HL-60/S4 treated with phorbol 12-myristate 13-acetate at 8.2 ng/mL for 4 days and 3 days (cell line): ENCODE data around the gene ABCC10.

Experiments used
- in situ Hi-C: fragments of 300-500 bp; cut with MboI; formaldehyde crosslinking; loops from 2 replicates; pipeline ENCODE4 v1.15.0; 2022; ENCODE audit warnings: low sequenced_read_pairs

The ABCC10 gene

DNA sequence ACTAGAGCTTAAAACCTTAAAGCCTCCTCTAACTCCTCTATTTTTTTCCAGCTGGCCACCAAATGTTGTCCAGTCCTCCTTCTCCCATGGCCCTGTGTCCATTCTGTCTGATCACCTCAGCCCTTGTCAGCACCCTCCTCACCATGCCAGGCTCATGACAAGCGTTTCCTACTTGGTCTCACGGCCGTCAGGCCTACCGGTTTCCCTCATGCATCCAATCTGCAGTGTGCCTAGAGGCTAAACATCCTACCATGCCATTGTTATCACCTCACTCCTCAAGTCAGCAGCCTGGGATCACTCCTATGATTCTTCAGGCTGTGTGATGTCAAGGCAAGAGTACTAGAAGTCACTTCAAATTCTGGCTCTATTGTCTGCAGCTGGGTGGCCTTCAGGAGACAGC lies 40.4 kb downstream of the ABCC10 start:
- in situ Hi-C loops: no loop called here

DNA sequence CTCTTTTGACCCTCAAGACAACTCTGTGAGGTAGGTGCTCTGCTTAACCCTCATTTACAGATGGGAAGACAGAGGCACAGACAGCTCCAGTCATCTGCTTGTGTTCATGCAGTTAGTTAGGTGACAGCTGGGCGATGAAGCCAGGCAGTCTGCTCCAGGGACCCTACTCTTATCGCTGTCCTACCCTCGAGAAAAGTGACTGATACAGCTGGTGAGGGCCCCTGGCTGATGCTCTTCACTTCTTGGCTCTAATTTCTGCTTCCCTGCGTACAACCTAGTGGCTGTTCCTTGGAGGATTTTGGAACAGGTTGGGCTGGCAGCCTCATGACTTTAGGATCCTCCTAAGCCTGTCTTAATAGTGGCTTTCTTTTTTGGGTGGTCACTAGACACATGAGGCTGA lies 40.9 kb downstream of the ABCC10 start:
- in situ Hi-C loops: no loop called here

DNA sequence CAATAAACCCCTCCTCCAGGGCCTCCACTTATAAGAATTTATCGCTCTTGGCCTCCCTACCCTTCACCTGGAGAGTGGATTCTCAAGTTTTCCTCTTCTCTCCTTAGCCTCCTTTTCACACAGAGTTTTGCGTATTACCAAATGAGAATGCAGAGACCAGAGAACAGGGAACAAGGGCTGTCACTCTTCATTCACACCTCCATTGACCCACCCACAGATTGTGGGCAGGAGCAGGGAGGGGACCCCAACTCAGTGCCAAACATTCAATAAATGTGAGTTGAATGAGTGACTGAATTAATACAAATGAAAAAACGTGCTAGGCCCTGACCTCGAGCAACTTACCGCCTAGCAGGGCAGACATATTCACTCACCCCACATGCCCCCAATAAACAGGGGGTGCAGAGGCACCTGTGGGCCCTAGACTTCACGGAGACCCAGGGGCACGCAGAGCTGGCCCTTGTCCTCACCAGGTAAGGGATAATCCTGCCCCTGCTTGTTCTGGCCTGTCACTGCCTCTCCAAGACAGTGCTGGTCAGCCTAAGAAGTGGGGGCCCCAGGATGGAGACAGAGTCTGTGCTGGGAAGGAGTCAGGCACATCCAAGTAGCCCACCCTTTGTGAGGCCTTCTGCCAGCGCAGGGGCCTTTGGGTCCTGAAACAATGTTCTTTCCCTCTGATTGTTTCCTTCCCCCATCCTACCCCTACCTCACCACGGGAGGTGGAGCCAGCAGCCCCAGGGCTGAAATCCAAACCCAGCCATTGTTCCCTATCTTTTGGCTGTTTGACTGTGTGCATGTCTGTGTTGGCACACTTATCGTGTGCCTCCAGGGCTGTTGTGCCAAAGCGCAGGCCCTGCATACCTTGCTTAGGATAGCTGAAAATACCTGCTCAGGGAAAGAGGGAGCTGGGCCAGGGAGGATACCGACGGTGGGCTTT lies 41.7 kb downstream of the ABCC10 start:
- in situ Hi-C loops: no loop called here

DNA sequence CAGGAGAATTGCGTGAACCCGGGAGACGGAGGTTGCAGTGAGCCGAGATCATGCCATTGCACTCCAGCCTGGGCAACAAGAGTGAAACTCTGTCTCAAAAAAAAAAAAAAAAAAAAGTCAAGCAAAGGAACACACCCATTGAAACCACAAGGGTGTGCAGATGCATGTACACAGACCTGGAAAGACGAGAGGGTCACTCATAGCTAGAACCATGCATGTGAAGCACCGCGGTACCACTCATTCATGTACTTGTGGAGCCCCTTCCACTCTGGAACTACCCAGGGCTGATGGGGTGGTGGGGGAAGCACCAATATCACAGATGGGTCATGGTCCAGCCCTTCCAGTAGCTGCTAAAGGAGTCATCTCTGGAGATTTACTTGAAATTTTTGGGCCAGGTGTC lies 42.6 kb downstream of the ABCC10 start:
- in situ Hi-C loops: no loop called here

DNA sequence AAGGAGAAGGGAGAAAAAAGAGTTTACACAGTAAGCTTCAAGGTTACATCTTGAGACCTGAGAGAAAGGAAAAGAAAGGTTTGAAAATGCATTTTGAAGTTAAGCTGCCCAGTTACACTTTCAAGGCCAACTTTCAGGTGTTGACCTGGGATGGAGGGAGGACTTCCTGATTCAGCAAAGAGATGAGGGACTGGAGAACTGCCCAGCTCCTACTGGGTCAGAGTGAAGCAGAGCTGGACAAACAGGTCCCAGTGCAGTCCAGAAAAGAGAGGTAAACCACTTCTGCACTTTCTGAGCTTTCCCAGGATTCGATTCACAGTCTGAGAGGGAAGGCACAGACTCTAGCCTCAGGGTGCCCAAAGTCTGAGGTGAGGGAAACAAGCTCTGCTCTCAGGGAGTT lies 44.1 kb downstream of the ABCC10 start:
- in situ Hi-C loops: no loop called here

DNA sequence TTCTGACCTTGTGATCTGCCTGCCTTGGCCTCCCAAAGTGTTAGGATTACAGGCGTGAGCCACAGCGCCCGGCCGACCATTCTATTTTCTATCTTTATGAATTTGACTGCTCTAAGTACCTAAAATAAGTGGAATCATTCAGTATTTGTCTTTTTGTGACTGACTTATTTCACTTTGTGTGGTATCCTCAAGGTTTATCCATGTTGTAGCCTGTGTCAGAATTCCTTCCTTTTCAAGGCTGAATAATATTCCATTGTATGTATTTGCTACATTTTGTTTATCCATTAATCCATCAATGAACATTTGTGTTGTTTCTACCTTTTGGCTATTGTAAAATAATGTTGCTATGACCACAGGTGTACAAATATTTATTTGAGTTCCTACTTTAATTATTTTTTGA lies 45.2 kb downstream of the ABCC10 start:
- in situ Hi-C loops: no loop called here

DNA sequence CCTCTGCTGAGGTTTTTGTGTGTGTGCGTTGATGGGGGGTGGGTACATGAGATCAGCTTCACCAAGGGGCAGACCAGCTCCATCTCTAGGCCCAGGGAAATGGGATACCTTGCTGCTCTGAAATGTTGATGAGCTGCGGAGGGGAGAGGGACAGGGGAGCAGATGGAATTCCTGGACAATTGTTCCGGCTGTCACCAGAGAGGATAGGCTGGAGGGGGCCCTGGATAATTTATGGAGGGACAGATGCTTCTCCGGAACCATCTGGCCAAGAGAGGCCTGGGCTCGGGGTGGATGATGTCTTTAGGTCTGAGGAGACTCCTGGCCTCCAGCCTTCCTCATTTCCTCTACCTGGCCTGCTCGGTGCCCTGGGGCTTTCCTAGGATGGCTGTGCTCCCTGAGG lies 48.2 kb downstream of the ABCC10 start:
- in situ Hi-C loops: no loop called here

DNA sequence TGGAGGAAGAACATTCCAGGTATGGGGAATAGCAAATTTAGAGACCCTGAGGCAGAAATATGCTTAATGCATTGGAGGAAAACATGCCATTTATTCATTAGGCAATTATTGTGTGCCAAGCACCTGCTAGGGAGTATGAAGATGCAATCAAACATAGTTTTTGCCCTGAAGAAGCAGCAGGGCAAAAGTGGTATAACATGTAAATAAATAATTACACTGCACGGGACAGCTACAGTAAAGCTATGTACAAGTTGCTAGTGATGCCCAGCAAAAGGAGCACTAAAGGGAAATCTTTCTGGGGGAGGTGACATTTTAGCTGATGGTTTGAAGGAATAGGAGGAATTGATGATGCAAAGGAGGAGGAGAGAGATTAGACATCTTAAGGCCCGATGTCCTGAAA lies 49.4 kb downstream of the ABCC10 start:
- in situ Hi-C loops: no loop called here

DNA sequence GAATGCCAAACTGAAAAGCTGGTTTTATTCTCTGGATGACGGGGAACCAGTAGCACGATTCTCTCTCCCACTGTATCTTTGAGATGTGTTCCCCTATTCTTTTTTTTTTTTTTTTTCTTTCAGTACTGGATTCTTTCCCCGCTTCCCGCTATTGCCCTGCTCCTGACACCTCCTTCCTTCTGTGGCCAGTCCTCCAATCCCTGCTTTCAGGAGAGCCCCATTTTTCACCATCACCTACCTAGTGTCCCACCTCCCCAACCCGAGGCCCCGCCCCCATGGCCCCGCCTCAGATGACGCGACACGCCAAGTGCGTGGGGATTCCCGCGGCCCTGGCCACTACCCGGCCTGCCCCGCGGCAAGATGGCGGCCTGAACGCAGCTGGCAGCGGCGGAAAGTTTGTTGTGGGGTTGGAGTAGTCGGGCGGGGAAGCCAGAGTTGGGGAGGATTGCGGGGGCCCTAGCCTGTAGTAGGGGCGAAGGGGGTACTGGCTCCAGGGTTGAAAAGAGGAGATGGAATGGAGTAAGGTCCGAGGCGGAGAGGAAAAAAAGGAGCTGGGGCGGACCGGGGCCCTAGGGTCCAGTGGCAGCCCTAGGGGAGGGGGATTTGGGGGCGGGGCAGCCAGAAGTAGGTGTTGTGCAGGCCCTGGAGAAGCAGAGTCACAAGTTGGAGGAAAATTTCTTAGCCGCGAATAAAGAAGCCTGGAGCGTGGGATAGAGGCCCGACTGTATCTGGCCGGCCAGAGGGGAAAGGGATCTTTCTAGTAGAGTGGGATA lies 50.1 kb downstream of the ABCC10 start, which contains the start of gene TJAP1:
TJAP1 (plus strand) TSS at position 336 of the 773 bp plus-strand sequence. CDS start 21,432 bp downstream, outside the sequence.
- in situ Hi-C loops: no loop called here

DNA sequence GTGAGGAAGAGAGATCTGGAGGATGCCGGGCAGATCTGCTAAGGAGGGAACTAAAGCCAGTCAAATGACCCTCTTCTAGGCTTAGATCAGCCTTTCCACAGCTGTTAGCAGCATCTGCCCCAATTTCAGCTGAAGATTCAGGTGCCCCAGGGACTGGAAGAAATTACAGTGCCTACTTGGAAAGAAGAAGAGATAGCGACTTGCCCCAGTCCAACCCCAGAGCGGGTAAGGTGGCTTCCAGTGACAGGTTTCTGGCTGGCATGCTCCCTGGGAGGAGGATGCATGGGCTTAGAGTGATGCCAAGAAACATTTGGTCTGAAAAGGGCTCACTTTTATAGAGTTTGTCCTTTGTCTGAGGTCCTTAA lies 50.6 kb downstream of the ABCC10 start:
- in situ Hi-C loops: no loop called here

DNA sequence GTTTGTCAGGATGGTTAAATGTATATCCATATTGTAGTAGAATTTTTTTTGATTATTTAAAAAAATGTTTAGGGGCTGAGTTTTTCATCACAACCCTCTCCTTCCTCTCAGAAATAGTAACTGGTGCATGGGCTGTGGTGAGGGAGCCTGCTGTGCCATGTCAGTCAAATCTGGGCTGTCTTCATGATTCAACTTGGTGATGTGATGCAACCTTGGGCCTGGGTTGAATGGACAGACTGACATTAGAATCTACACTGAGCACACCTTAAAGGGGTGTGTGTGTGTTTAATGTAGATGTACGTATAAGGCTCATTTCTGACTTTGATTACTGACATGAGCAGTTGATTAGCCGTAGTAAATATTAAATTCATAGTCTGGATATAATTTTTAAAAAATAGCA lies 53.7 kb downstream of the ABCC10 start:
- in situ Hi-C loops: no loop called here

DNA sequence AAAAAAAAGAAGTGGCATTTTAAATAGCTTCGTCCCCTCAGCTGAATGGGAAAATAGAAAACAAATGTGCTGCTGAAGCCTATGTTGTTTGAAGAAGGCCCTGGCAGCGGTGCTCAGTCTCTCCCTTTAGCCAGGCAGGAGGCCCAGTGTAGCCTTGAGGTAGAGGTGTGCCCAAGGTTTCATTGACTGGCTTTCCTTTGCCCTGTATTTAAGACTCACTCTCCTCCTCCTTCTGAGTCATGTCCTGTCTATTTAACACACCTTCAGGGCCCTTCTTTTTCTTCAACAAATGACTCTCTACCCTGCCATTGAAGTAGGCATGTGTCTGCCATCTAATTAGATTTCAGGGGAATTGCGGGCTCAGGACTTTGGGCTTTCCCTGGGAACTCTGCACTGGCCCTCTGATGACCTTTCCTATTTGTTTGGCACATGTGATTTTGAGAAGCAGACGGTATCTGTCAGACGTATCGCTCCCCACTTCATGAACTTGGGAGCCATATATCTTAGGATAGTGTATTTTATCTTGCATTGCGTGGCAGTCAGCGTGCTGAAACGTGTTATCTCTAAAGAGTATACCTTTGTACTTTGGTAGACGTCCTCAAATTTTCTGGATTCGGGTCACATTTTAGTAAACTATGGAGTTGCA lies 54.4 kb downstream of the ABCC10 start:
- in situ Hi-C loops: no loop called here

DNA sequence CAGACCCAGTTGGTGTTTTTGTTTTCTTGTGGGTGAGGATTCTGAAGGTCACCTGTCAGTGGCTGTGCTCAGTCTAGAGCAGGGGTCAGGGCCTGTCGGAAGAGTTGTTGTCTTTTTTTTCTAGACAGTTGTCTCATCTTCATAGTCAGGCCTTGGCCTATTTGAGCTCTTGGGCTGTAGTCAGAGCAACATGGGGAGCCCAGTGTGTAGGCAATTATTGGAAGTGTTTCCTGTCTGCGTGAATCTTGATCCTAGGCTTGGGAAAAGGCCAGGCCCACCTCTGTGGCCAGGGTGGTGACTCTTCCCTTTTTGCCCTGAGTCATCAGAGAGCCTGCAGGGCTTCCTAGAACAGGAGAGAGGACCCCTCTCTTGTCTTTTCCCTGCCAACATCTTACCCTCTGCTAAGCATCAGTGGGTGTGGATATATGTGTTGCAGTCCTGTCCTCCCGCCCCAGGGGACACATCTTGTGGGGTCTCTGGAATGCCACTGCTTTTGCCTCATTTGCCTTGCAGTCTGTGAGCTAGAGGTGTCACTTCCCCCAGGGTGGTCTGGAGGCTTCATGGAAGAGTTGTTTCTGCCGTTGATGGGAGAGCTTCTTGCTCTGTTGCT lies 61.4 kb downstream of the ABCC10 start:
- in situ Hi-C loops: no loop called here

DNA sequence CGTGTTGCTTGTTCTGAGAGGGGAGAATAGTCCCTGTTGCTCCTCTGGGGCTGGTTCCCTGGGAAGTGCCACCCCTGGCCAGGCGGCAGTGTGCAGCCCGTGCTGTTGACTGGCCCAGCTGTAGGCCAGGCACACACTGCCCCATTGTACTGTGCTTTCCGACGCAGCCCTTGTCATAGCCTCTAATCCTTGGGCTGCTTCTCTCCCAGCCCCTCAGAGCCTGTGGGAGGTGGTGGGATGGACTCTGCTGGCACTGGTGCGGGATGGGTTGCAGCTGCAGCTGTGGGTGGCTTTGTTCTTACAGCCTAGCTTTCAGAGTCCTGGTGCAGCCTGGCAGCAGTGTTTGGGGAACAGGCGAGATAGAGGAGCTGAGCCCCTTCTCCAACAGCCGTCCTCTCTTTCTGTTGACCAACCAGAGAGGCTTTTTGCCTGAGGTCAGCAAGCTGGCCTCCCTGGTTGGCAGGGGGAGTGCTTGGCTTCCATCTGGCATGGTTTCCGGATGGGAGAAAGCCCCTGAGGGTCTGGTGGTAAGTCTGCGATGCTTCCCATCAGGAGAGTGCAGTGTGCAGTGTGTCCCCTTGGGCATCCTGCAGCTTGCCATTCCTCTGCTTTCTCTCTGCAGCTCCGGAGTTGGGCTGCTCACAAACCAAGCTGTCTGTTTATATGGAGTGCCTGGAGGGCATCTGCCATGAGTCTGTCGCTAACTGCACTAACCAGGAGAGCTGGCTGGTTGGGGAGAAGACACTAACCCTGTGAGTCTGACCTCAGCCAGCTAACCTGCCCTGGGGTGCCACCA lies 62.1 kb downstream of the ABCC10 start:
- in situ Hi-C loops: no loop called here

DNA sequence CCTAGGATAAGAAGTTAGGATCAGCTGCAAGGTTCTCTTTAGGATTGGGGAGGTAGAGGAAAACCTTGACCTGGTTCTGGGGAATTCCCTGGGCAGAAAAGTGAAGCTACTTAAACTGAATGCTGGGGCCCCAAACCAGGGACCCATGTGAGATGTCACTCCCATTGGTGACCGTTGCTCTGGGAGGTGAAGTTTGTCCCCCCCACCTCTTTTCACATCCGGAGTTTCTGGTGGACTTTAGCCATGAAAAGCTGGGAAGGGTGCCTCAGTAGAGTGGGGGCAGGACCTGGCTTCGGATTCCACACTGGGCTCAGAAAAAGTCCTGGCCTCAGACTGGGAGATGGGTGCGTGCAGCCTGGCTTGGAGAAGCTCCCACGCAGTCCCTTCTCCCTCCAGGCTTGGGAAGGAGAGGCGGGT lies 63.2 kb downstream of the ABCC10 start:
- in situ Hi-C loops: no loop called here

DNA sequence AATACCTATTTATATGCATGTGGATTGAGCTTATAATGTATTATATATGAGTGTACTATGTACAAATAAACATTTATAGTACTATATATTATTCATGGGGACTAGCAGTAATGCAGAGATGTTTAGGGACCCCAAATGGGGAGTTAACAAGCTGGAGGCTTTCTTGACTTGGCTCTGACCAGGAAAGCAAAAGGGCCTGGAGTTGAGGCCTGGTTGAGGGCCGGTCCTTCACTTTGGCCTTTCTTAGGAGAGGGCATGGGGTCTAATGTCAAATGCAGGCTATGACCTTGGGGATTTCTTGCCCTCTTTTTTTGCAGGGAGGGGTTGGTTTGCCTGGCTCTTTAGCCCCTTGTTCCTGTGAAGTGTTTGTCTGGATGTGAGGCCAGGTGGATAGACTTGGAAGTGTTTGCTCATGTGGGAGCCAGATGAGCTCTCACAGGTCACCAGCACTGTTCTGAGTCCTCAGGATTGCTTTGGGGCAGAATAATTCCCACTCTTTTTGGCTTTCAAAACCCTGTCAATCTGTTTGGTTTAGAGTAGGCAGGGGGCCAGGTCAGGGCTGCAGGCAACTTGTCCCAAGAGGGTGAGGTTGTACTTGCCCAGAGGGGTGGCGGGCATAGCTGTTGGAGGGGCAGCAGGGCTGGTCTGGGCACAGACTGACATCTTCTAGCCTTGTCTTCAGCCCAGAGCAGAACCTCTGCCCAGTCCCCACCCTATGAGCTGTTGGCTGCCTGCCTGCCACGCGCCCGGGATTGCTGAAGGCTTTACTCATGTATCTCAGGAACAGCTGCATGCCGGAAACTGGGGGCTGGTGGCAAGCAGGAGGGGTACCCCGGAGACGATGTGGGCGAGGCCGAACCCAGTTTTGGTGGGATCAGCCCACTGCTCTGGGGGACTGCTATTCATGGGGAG lies 64.7 kb downstream of the ABCC10 start:
- in situ Hi-C loops: no loop called here

DNA sequence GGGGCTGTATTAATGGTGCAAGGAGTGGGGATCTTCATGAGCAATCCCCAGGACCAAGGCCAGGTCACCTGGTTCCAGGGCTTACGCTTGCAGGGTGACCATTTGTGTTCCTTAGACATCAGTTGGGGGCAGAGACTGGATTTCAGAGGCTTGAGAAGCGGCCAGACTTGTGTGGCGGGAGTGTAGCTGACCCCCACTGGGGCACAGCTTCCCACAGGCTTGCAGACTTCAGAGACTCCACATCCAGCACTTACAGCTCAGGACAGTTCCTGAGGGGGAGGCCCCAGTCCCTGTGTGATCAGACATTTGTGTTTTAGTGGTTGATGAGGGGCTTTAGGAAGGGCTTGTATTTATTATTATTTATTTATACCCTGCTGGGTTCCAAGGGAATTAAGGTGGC lies 65.3 kb downstream of the ABCC10 start:
- in situ Hi-C loops: no loop called here

DNA sequence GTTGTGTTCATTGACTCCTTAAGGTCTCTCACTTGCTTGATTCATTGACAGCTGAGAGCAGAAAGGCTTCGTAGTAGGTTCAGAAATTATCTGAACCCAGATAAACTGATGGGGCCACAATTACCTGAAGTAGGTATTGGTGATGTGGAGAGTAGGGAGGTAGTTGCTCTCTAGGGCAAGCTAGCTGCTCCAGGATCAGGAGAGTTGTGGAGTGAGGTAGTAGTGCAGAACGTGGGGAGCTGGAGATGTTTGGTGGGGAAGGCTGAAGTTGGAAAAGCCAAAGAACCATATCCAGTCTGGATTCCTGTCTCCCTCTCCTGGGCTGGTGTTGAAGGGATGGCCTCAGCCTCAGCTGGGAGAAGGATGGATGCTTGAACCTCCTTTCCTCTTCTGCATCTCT lies 65.9 kb downstream of the ABCC10 start:
- in situ Hi-C loops: no loop called here

DNA sequence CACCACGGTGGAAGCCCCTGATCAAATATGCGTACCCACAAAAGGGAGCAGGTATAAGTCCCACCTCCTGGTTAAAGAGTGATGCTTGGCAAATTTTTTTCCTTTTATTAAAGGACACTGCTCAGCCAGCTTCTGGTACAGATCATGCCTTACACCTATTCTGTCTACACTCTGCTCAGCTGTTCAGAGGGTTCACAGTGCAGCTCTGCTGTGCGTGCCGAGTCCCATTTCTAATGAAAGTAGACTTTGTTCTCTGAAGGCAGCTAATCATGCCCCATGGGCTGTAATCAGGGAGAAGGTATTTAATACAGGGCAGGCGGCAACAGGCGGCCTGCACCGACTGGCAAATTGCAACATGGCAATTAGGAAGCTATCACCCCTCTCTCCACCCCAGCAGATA lies 66.5 kb downstream of the ABCC10 start:
- in situ Hi-C loops: no loop called here
